A549 (cell line): ENCODE data around the gene CCDC126. TPM values are rescaled to one million over a fixed set of nuclear protein-coding genes. Genes with fewer than 3 reads are reported as not detected.

Source experiments
- ATAC-seq, 2 experiments: fragments of 200-7000 bp in 1 of 2; fragments of >200 bp in 1 of 2; cut with Nextera tagmentation in 1 of 2; cut with Tn5 transposase in 1 of 2; 3 replicates each; pipeline versions ENCODE4 v1.8.0 to v1.9.1; 2018 to 2020; ENCODE audit warnings: mild to moderate bottlenecking in 1 of 2, moderate library complexity in 1 of 2
- CTCF ChIA-PET: fragments of 300-600 bp; sonication (Branson Sonifier 250); formaldehyde crosslinking; extraction: SDS; loops from one replicate; lab custom pipeline; 2021; ENCODE audit warnings: antibody characterized with exemption, inconsistent platforms; lab: Yijun Ruan, JAX
- POLR2A ChIA-PET: fragments of 350-600 bp; formaldehyde crosslinking; extraction: SDS; loops from one replicate; lab custom pipeline; 2021; ENCODE audit warnings: antibody characterized with exemption, inconsistent platforms; lab: Yijun Ruan, JAX
- DNase-seq, 2 experiments: peaks; one replicate each; pipeline versions ENCODE4 v3.0.0 to v3.0.0-alpha.2; 2011 to 2016; ENCODE audit warnings: low read depth in 1 of 2, low spot score in 1 of 2
- FAIRE-seq: peaks from 2 replicates; lab custom pipeline; 2011; peaks lifted over from hg19 to GRCh38; lab: Jason Lieb, UNC
- H3K27ac ChIP-seq, 2 experiments: fragments of >200 bp; sonication (Bioruptor Twin); formaldehyde crosslinking; 3 replicates each; pipeline ENCODE4 v1.5.1; 2016 to 2017
- H3K4me1 ChIP-seq: fragments of >200 bp; sonication (Bioruptor Twin); formaldehyde crosslinking; 3 replicates; pipeline ENCODE4 v1.6.1; 2016
- H3K4me2 ChIP-seq: fragments of >200 bp; sonication (Bioruptor Twin); formaldehyde crosslinking; 3 replicates; pipeline ENCODE4 v1.6.1; 2016
- H3K4me3 ChIP-seq: fragments of >200 bp; sonication (Bioruptor Twin); formaldehyde crosslinking; 3 replicates; pipeline ENCODE4 v1.5.1; 2016
- H3K9me3 ChIP-seq: fragments of >200 bp; sonication (Bioruptor Twin); formaldehyde crosslinking; 3 replicates; pipeline ENCODE4 v1.6.1; 2016
- CBX2 ChIP-seq: fragments of 200-600 bp; sonication (generic); IDR thresholded peaks from 2 replicates; pipeline ENCODE4 v1.6.1; 2016; ENCODE audit warnings: low read depth, mild to moderate bottlenecking, borderline replicate concordance
- CBX8 ChIP-seq: fragments of 200-600 bp; sonication (generic); IDR thresholded peaks from 2 replicates; pipeline ENCODE4 v1.6.1; 2016
- CEBPB ChIP-seq, 2 experiments: fragments of >200 bp in 1 of 2; sonication (Bioruptor Twin) in 1 of 2; formaldehyde crosslinking in 1 of 2; IDR thresholded peaks; 2 replicates each; pipeline ENCODE4 v1.6.1; 2012 to 2016
- CHD4 ChIP-seq: fragments of 200-600 bp; sonication (generic); IDR thresholded peaks from 2 replicates; pipeline ENCODE4 v1.6.1; 2016; ENCODE audit warnings: antibody characterized with exemption, mild to moderate bottlenecking, borderline replicate concordance
- EHMT2 ChIP-seq: fragments of 200-600 bp; sonication (generic); IDR thresholded peaks from 2 replicates; pipeline ENCODE4 v1.6.1; 2016; ENCODE audit warnings: antibody characterized with exemption, low read depth, mild to moderate bottlenecking, moderate library complexity
- FOSB ChIP-seq: fragments of 250-450 bp; sonication (Bioruptor Pico); IDR thresholded peaks from 2 replicates; pipeline ENCODE4 v1.5.0; 2020; ENCODE audit warnings: mild to moderate bottlenecking, moderate library complexity
- HDAC2 ChIP-seq: fragments of 200-600 bp; sonication (generic); IDR thresholded peaks from 2 replicates; pipeline ENCODE4 v1.6.1; 2016
- HEYL ChIP-seq: fragments of 250-450 bp; sonication (Bioruptor Pico); IDR thresholded peaks from 2 replicates; pipeline ENCODE4 v1.8.0; 2021; ENCODE audit warnings: mild to moderate bottlenecking, moderate library complexity
- HOXA7 ChIP-seq: fragments of 250-450 bp; sonication (Bioruptor Pico); IDR thresholded peaks from 2 replicates; pipeline ENCODE4 v1.5.0; 2020; ENCODE audit warnings: mild to moderate bottlenecking, moderate library complexity
- HOXB5 ChIP-seq: fragments of 250-450 bp; sonication (Bioruptor Pico); IDR thresholded peaks from 2 replicates; pipeline ENCODE4 v1.5.0; 2020; ENCODE audit warnings: mild to moderate bottlenecking, moderate library complexity
- JUNB ChIP-seq: fragments of >200 bp; sonication (Bioruptor Twin); formaldehyde crosslinking; IDR thresholded peaks from 2 replicates; pipeline ENCODE4 v1.6.1; 2016
- KDM5A ChIP-seq: fragments of 200-600 bp; sonication (generic); IDR thresholded peaks from 2 replicates; pipeline ENCODE4 v1.6.1; 2016; ENCODE audit warnings: antibody characterized with exemption, mild to moderate bottlenecking
- MYC ChIP-seq: IDR thresholded peaks from 2 replicates; pipeline ENCODE4 v1.6.1; 2012; ENCODE audit warnings: mild to moderate bottlenecking, inconsistent platforms, low read length, improper control_type of control experiment, borderline replicate concordance
- NFE2L2 ChIP-seq: fragments of 150-350 bp; conservative IDR thresholded peaks from 2 replicates; pipeline ENCODE4 v1.6.1; 2014; ENCODE audit warnings: low read length
- POLR2A ChIP-seq: IDR thresholded peaks from 2 replicates; pipeline ENCODE4 v1.6.1; 2012; ENCODE audit warnings: mild to moderate bottlenecking, low read length
- POLR2AphosphoS2 ChIP-seq: conservative IDR thresholded peaks from 2 replicates; pipeline ENCODE4 v1.6.1; 2012; ENCODE audit warnings: low read length, improper control_type of control experiment, inconsistent platforms
- RCOR1 ChIP-seq: fragments of 150-350 bp; IDR thresholded peaks from 2 replicates; pipeline ENCODE4 v1.6.1; 2014; ENCODE audit warnings: antibody characterized with exemption, low read length, low read depth
- RNF2 ChIP-seq: fragments of 200-600 bp; sonication (generic); IDR thresholded peaks from 2 replicates; pipeline ENCODE4 v1.6.1; 2016; ENCODE audit warnings: low read depth, mild to moderate bottlenecking, antibody characterized with exemption, moderate library complexity, borderline replicate concordance
- TFCP2L1 ChIP-seq: fragments of 250-450 bp; sonication (Bioruptor Pico); IDR thresholded peaks from 2 replicates; pipeline ENCODE4 v1.5.0; 2021; ENCODE audit warnings: mild to moderate bottlenecking
- ZSCAN20 ChIP-seq: fragments of 250-450 bp; sonication (Bioruptor Pico); IDR thresholded peaks from 2 replicates; pipeline ENCODE4 v1.8.0; 2022; ENCODE audit warnings: mild to moderate bottlenecking, moderate library complexity
- WGBS: methylation state at CpG from one replicate; pipeline ENCODE4 v1.1.6; 2017; ENCODE audit errors: missing lambda C conversion rate; 5-methylcytosine and 5-hydroxymethylcytosine counted together
- polyA plus RNA-seq, 4 experiments: library from polyadenylated mRNA; depleted of rRNA in 3 of 4; stranded (reverse); fragments of >200 nt; fragmentation: RNase III in 1 of 4; extraction: RNeasy Plus Mini Kit Qiagen cat#74134 plus additional on column Dnase treatment in 1 of 4; gene quantifications; 2 replicates in 3 of 4; 3 replicates in 1 of 4; pipeline ENCODE4 v1.2.3, GENCODE V29; 2011 to 2017
- TF ChIP-seq, protein P1 (sequence below): IDR thresholded peaks from 2 replicates; pipeline ENCODE4 v1.6.1; 2012; ENCODE audit warnings: low read depth, borderline replicate concordance
- TF ChIP-seq, protein P2 (sequence below): fragments of 250-450 bp; sonication (Bioruptor Pico); IDR thresholded peaks from 2 replicates; pipeline ENCODE4 v1.5.0; 2021; ENCODE audit warnings: mild to moderate bottlenecking, moderate library complexity, borderline replicate concordance
- TF ChIP-seq, protein P3 (sequence below): fragments of 250-450 bp; sonication (Bioruptor Pico); IDR thresholded peaks from 2 replicates; pipeline ENCODE4 v1.5.0; 2020; ENCODE audit warnings: low read depth, mild to moderate bottlenecking, moderate library complexity
- TF ChIP-seq, protein P4 (sequence below): fragments of 450-650 bp; IDR thresholded peaks from 2 replicates; pipeline ENCODE4 v1.6.1; 2014; ENCODE audit warnings: antibody characterized with exemption
- TF ChIP-seq, protein P5 (sequence below): IDR thresholded peaks from 2 replicates; pipeline ENCODE4 v1.6.1; 2012

The CCDC126 gene
- polyA plus RNA-seq, 2 of the 4 experiments (the other 2 are of a cell fraction), result 6.2 to 10.1 TPM

DNA sequence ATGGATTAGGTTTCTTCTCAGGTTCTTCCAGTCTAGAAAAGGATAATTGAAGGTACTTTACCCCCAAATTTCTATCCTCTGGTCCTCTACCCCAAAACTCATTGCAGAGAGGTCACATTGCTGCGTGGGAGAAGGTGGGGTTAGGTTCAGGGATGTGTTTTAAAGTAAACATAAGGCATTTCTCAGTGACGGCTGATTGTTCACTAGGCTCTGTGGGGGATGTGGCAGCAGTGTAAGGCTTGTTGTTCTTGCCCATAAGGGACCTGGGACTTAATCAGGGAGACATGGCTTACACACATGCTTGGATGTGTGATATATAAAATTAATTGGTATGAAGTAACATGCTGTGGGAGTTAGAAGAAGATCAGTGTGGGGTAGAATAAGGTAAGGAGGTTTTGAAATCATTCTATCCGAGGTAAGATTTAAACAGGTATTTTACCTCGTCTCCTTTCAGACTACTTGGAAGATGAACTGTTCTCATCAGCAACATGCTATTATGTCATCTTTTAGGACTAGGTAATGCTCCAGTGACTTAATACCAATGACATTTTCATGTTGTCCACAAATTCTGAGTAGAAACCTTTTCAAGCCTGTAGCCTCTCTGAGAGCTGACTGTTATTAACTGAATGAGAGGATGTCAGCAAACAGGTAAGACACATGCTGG lies 6.6 kb downstream of the CCDC126 start:
- ATAC-seq (no peak), DNase-seq (no peak), FAIRE-seq (no peak)
- WGBS, result 74% methylated on average over 4 of the region's 4 CpGs
- H3K4me1 ChIP-seq, result no peaks in the 10 kb centered on the region; the same call in 2 of the 3 replicates
- no peak overlapping the region for H3K27ac ChIP-seq
- H3K4me2 ChIP-seq, result no peak overlapping the region
- CTCF ChIA-PET, result no interaction called here
- no peaks in the 10 kb centered on the region for H3K9me3 ChIP-seq
- POLR2A ChIA-PET, result no interaction called here
- no peak overlapping the region for H3K4me3 ChIP-seq
- TF ChIP-seq NFE2L2 (no peak), HOXA7 (CRISPR knock-in tag) (no peak), HEYL (CRISPR knock-in tag) (no peak), CBX8 (no peak), JUNB (no peak), RNF2 (no peak), EHMT2 (no peak), HDAC2 (no peak), TFCP2L1 (CRISPR knock-in tag) (no peak), FOSB (CRISPR knock-in tag) (no peak), POLR2AphosphoS2 (no peak), ZSCAN20 (no peak), CEBPB (IDR thresholded peaks at IDR 0.05) (no peak), HOXB5 (CRISPR knock-in tag) (no peak)
- TF ChIP-seq, protein P1, sequence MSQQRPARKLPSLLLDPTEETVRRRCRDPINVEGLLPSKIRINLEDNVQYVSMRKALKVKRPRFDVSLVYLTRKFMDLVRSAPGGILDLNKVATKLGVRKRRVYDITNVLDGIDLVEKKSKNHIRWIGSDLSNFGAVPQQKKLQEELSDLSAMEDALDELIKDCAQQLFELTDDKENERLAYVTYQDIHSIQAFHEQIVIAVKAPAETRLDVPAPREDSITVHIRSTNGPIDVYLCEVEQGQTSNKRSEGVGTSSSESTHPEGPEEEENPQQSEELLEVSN, result no peak

DNA sequence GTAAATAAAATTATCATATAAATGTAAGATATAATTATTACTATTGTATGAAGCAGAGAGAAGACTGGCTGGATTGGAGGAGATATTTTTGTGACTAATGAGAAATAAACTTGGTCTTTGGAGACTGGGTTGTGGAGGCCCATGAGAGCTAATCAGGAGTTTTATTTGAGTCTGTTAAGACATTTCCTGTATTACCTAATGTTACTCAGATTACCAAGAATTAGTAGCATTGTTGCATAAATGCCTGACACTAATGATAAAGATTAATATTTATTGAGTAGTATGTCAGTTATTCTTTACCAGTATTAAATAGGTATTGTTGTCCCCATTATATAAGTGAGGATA lies 7.1 kb downstream of the CCDC126 start:
- no peak for FAIRE-seq
- POLR2A ChIA-PET, result no interaction called here
- DNase-seq, result no peak
- Histone ChIP-seq H3K4me3 (no peak overlapping the region), H3K9me3 (no peaks in the 10 kb centered on the region), H3K27ac (no peak overlapping the region), H3K4me1 (no peaks in the 10 kb centered on the region), H3K4me2 (no peak overlapping the region)
- CTCF ChIA-PET, result interaction anchor here (0.7 kb wide), 1 partner anchor 697 kb away, joined by 3 read pairs; no protein-coding TSS in a partner anchor
- no peak for TF ChIP-seq MYC
- TF ChIP-seq, protein P2, sequence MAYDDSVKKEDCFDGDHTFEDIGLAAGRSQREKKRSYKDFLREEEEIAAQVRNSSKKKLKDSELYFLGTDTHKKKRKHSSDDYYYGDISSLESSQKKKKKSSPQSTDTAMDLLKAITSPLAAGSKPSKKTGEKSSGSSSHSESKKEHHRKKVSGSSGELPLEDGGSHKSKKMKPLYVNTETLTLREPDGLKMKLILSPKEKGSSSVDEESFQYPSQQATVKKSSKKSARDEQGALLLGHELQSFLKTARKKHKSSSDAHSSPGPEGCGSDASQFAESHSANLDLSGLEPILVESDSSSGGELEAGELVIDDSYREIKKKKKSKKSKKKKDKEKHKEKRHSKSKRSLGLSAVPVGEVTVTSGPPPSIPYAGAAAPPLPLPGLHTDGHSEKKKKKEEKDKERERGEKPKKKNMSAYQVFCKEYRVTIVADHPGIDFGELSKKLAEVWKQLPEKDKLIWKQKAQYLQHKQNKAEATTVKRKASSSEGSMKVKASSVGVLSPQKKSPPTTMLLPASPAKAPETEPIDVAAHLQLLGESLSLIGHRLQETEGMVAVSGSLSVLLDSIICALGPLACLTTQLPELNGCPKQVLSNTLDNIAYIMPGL (CRISPR knock-in tag), result no peak
- TF ChIP-seq, protein P3, sequence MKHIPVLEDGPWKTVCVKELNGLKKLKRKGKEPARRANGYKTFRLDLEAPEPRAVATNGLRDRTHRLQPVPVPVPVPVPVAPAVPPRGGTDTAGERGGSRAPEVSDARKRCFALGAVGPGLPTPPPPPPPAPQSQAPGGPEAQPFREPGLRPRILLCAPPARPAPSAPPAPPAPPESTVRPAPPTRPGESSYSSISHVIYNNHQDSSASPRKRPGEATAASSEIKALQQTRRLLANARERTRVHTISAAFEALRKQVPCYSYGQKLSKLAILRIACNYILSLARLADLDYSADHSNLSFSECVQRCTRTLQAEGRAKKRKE, result no peak
- no peak for TF ChIP-seq CBX2
- TF ChIP-seq, protein P4, sequence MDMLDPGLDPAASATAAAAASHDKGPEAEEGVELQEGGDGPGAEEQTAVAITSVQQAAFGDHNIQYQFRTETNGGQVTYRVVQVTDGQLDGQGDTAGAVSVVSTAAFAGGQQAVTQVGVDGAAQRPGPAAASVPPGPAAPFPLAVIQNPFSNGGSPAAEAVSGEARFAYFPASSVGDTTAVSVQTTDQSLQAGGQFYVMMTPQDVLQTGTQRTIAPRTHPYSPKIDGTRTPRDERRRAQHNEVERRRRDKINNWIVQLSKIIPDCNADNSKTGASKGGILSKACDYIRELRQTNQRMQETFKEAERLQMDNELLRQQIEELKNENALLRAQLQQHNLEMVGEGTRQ, result no peak
- no peak for TF ChIP-seq RCOR1
- no peak for TF ChIP-seq FOSB (CRISPR knock-in tag)
- no peak for TF ChIP-seq KDM5A
- TF ChIP-seq, protein P5, sequence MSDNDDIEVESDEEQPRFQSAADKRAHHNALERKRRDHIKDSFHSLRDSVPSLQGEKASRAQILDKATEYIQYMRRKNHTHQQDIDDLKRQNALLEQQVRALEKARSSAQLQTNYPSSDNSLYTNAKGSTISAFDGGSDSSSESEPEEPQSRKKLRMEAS, result no peak
- no peak for TF ChIP-seq ZSCAN20
- no peak for TF ChIP-seq CHD4
- no peak for TF ChIP-seq POLR2A
- no peak for ATAC-seq
